Measurements from ENCODE around the gene CDC42EP3.

CDC42EP3 gene

DNA sequence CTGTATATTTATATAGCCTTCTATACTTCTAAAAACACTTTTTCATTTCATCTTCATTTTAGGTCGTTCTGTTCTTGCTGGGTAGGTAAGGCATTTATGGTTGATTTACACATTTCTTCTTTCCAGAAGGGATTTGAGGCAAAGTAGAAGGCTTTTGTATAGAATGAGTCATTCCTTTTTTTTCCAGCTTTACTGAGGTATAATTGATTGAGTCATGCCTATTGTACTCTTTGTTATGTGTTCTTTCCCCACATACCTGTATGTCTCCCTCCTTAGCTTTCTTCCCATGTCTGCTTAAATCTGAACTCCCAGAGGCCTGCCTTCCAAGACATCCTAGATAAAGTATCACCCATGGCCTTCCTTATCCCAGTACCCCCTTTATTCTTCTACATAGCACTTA, 4.8 kb upstream of the CDC42EP3 start:
- peak overlapping the region in 3 of 11 experiments; percentile 66 to 74 (median 72); a peak in 3 of 22 replicates for H3K27ac ChIP-seq
- peaks cover 0 to 13% (median 0%) of the 10 kb centered on the region in 11 experiments; a peak in 2 of 22 replicates for H3K9me3 ChIP-seq (replicated peaks in 1 of 11)
- no peak overlapping the region for H3K4me3 ChIP-seq
- peaks cover 28 to 58% (median 45%) of the 10 kb centered on the region in 10 experiments for H3K4me1 ChIP-seq
- no peak for TF ChIP-seq Cebpa-rat (IDR thresholded peaks at IDR 0.05)
- H3K4me2 ChIP-seq = peak overlapping the region in 4 of 11 experiments; percentile 68 to 85 (median 78); a peak in 6 of 22 replicates
- peaks cover 0 to under 1% (median 0%) of the 10 kb centered on the region in 11 experiments; a peak in 3 of 22 replicates for H4K20me1 ChIP-seq
- no peaks in the 10 kb centered on the region for H3K36me3 ChIP-seq
- H3K9ac ChIP-seq = no peak overlapping the region
- peaks cover 0 to 1% (median 0%) of the 10 kb centered on the region in 11 experiments; a peak in 5 of 22 replicates for H3K27me3 ChIP-seq

DNA sequence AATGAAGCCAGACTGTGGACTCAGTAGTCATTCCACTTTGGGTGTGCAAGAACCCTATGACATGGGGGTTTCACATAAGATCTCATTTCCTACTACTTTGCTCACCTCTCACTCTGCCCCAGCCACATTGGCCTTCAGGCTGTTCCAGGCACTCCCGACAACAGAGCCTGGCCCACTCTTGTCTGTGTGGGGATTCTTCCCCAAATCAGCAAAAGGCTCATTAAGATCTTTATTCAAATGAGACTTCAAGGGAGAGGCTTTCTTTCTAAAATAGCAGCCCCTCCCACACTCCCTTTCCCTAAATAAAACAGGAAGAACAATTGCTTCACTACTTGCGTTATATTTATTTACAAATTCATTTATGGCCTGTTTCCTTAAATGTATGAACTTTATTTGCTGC, 3.5 kb upstream of the CDC42EP3 start:
- H3K27ac ChIP-seq = peak overlapping the region in 9 of 11 experiments; percentile 32 to 74 (median 65); a peak in 16 of 22 replicates
- peak overlapping the region in 7 of 11 experiments; percentile 5 to 67 (median 49); a peak in 9 of 22 replicates for H3K9ac ChIP-seq
- peak overlapping the region in 10 of 11 experiments; percentile 44 to 85 (median 74); a peak in 20 of 22 replicates for H3K4me2 ChIP-seq
- H4K20me1 ChIP-seq = peaks cover 5 to 14% (median 13%) of the 10 kb centered on the region in 11 experiments; a peak in 18 of 22 replicates
- H3K4me1 ChIP-seq = peaks cover 41 to 58% (median 48%) of the 10 kb centered on the region in 10 experiments
- peaks cover 0 to 14% (median 6%) of the 10 kb centered on the region in 11 experiments; a peak in 9 of 22 replicates for H3K27me3 ChIP-seq
- TF ChIP-seq Cebpa-rat (IDR thresholded peaks at IDR 0.05) = no peak
- H3K36me3 ChIP-seq = peaks cover 0 to 5% (median 0%) of the 10 kb centered on the region in 11 experiments; a peak in 1 of 22 replicates
- H3K4me3 ChIP-seq = no peak overlapping the region
- peaks cover 0 to 7% (median 0%) of the 10 kb centered on the region in 11 experiments; a peak in 2 of 22 replicates for H3K9me3 ChIP-seq (replicated peaks in 1 of 11)

DNA sequence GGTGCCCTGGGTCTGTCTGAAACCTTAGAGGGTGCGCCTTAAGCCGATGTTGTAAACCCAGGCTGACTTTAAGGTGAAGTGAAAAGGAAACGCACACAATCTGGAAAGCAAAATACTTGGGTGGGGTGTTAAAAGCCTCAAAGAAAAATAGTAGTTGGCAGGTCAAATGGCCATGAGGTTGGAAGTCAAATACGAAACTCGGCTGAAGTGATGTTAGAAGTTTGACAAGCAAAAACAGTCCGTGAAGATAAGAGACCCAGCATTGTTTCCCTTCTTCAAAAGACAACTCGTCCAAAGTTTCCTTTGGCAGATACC, 1.4 kb upstream of the CDC42EP3 start:
- Histone ChIP-seq H3K27me3 (peaks cover 0 to 21% (median 6%) of the 10 kb centered on the region in 11 experiments; a peak in 9 of 22 replicates), H3K4me3 (peak overlapping the region; percentile 80 to 96 (median 92)), H3K4me2 (peak overlapping the region; percentile 74 to 98 (median 89)), H4K20me1 (peaks cover 27 to 35% (median 34%) of the 10 kb centered on the region in 11 experiments), H3K4me1 (peaks cover 51 to 74% (median 68%) of the 10 kb centered on the region in 10 experiments), H3K9ac (peak overlapping the region; percentile 92 to 97 (median 95)), H3K9me3 (replicated peaks in 1 of 11) (no peaks in the 10 kb centered on the region), H3K27ac (peak overlapping the region; percentile 85 to 98 (median 95); a peak in 21 of 22 replicates), H3K36me3 (peaks cover 0 to 26% (median 9%) of the 10 kb centered on the region in 11 experiments; a peak in 11 of 22 replicates)
- no peak for TF ChIP-seq Cebpa-rat (IDR thresholded peaks at IDR 0.05)

DNA sequence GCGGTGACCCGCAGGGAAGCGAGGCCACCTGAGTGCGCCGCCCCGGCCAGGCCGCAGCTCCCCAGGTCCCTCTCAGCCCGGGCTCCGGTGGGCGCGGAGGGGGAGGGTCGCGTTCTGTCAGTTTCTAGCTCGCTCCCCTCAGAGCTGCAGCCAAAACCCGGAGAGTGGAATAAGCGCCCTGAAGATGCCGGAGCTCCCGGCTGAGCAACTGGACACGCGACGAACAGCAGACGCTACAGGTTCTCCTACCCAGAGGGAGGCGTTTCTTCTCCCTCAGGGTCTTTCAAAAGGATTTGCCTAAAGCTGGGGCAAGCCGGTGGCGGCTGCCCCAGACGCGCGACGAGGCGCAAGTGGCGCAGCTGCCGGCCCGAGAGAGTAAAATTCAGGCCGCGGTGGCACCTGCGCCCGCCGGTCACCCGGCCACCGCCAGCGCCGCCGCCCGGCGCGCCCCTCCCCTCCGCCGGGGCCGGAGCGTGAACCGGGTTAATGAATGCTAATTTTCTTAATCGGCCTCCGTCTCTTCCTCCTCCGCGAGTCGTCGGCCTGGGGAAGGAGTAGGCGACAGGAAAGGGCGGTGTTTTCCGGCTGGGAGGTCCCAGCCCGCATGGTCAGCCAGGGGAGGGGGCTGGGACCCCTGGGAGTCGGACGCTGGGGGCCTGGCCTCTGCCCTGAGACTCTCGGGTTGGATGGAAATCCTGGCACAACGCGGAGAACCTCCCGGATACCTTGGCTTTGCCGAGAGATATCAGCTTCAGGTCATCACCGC, 845 bp upstream of the CDC42EP3 start:
- Histone ChIP-seq H3K4me3 (peak overlapping the region; percentile 80 to 96 (median 92)), H3K27ac (peak overlapping the region; percentile 85 to 98 (median 95)), H3K9ac (peak overlapping the region; percentile 92 to 97 (median 95)), H3K4me2 (peak overlapping the region; percentile 74 to 98 (median 89)), H3K36me3 (peaks cover 0 to 31% (median 15%) of the 10 kb centered on the region in 11 experiments; a peak in 14 of 22 replicates), H4K20me1 (peaks cover 32 to 40% (median 39%) of the 10 kb centered on the region in 11 experiments), H3K9me3 (replicated peaks in 1 of 11) (no peaks in the 10 kb centered on the region), H3K27me3 (peaks cover 0 to 21% (median 6%) of the 10 kb centered on the region in 11 experiments; a peak in 9 of 22 replicates), H3K4me1 (peaks cover 57 to 75% (median 69%) of the 10 kb centered on the region in 10 experiments)
- TF ChIP-seq Cebpa-rat (IDR thresholded peaks at IDR 0.05) = no peak

DNA sequence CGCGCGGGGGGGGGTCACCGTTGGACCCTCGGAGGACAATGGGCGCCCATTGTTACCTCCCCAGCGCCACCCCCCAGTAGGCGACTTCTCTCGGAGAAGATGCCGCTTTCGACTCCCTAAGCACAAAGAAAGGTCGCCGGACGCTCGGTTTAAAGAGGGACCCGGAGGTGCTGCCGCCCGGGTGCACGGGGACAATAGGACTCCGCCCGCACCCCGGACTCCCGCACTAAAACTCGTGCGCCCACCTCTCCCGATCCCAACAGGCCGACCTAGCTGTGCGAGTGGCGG, 318 bp upstream of the CDC42EP3 start:
- peaks cover 0 to 21% (median 6%) of the 10 kb centered on the region in 11 experiments; a peak in 9 of 22 replicates for H3K27me3 ChIP-seq

DNA sequence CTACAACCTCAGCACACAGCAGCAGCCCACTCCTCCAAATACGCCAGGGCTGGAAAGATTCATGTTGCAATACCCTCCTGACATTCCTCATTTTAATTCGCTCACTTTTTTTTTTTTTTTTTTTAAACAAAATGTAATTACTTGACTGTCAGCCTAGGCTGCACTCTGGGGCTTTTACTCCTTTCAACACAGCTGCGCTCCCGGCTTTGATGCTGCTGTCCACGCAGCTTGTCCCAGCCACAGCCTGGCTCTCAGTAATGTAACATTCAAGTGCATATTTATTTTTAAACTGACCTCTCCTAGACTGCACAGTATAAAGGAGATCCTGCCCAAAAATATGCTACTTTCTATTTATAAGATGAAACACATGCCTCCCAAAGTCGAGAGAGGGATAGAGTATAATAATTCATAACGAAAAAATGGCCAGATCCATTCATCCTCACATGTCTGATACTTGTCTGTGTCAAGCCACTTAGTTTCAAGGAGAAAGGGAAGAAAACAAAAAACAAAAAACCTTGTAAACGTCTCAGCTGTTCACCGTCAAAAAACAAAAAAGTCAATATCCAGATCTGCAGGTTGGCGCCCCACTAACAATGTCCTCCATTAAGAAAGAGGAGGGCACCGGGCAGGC, 949 bp downstream of the CDC42EP3 start:
- H4K20me1 ChIP-seq = peaks cover 50 to 58% (median 56%) of the 10 kb centered on the region in 11 experiments
- peaks cover 0 to 21% (median 6%) of the 10 kb centered on the region in 11 experiments; a peak in 9 of 22 replicates for H3K27me3 ChIP-seq
- H3K27ac ChIP-seq = peak overlapping the region; percentile 85 to 98 (median 95); a peak in 21 of 22 replicates
- peak overlapping the region; percentile 87 to 98 (median 94) for H3K4me2 ChIP-seq
- no peak for TF ChIP-seq Cebpa-rat (IDR thresholded peaks at IDR 0.05)
- no peaks in the 10 kb centered on the region for H3K9me3 ChIP-seq (replicated peaks in 1 of 11)
- H3K4me1 ChIP-seq = peaks cover 61 to 86% (median 75%) of the 10 kb centered on the region in 10 experiments
- peak overlapping the region; percentile 80 to 96 (median 92) for H3K4me3 ChIP-seq
- peaks cover 0 to 48% (median 23%) of the 10 kb centered on the region in 11 experiments; a peak in 14 of 22 replicates for H3K36me3 ChIP-seq
- peak overlapping the region; percentile 92 to 97 (median 95) for H3K9ac ChIP-seq

More for the DNA sequence above, 318 bp upstream of the CDC42EP3 start:
- peak overlapping the region; percentile 74 to 98 (median 89) for H3K4me2 ChIP-seq
- H3K9ac ChIP-seq = peak overlapping the region; percentile 92 to 97 (median 95)
- H3K4me1 ChIP-seq = peaks cover 59 to 80% (median 72%) of the 10 kb centered on the region in 10 experiments
- peak overlapping the region; percentile 85 to 98 (median 95) for H3K27ac ChIP-seq
- H3K36me3 ChIP-seq = peaks cover 0 to 37% (median 20%) of the 10 kb centered on the region in 11 experiments; a peak in 14 of 22 replicates
- no peak for TF ChIP-seq Cebpa-rat (IDR thresholded peaks at IDR 0.05)
- H3K9me3 ChIP-seq (replicated peaks in 1 of 11) = no peaks in the 10 kb centered on the region
- H4K20me1 ChIP-seq = peaks cover 37 to 46% (median 44%) of the 10 kb centered on the region in 11 experiments
- H3K4me3 ChIP-seq = peak overlapping the region; percentile 80 to 96 (median 92)

DNA sequence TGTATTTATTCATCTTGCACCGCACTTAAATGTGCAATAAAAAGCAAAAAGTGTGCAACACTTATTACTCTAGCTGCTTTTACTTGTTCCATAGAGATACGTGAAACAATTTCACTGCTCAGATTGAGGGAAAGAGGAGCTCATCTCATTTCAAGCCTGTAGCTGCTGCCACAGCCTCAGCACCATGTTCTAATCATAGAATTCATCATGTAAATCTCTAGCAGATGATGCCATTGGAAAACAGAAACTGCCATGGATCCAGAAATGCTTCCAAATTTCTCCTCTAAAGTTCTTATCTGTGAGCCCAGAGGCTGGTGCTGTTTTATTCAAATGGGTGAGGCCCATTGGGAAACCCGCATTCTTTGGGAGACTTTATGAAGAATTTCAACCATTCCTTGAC, 2.0 kb downstream of the CDC42EP3 start:
- Histone ChIP-seq H3K27ac (peak overlapping the region in 8 of 11 experiments; percentile 85 to 98 (median 96); a peak in 13 of 22 replicates), H3K9me3 (replicated peaks in 1 of 11) (no peaks in the 10 kb centered on the region), H3K4me1 (peaks cover 61 to 86% (median 72%) of the 10 kb centered on the region in 10 experiments), H3K4me2 (peak overlapping the region; percentile 87 to 98 (median 94)), H4K20me1 (peaks cover 60 to 69% (median 67%) of the 10 kb centered on the region in 11 experiments), H3K4me3 (peak overlapping the region; percentile 80 to 96 (median 92); a peak in 19 of 20 replicates), H3K27me3 (peaks cover 0 to 21% (median 6%) of the 10 kb centered on the region in 11 experiments; a peak in 9 of 22 replicates), H3K9ac (peak overlapping the region in 10 of 11 experiments; percentile 92 to 97 (median 96); a peak in 18 of 22 replicates), H3K36me3 (peaks cover 0 to 58% (median 23%) of the 10 kb centered on the region in 11 experiments; a peak in 14 of 22 replicates)
- TF ChIP-seq Cebpa-rat (IDR thresholded peaks at IDR 0.05) = no peak

DNA sequence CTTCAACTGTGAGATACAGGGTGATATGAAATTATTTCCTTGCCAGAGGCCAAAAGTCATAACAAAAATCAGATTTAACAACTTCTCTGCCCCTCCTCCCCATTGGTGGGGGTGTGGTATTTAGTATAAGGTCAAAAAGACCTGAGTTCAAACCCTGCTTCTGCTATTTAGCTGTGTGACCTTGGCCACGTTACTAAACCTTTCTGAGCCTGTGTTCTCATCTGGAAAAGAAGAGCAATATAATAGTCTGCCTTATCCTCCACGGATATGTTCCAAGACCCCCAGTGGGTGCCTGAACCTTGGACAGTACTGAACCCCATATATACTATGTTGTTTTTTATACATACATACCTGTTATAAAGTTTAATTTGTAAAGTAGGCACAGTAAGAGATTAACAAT, 3.7 kb downstream of the CDC42EP3 start:
- H3K27ac ChIP-seq = peak overlapping the region in 2 of 11 experiments; percentile 96 to 98; a peak in 3 of 22 replicates
- no peaks in the 10 kb centered on the region for H3K9me3 ChIP-seq (replicated peaks in 1 of 11)
- TF ChIP-seq Cebpa-rat (IDR thresholded peaks at IDR 0.05) = no peak
- H4K20me1 ChIP-seq = peaks cover 77 to 86% (median 84%) of the 10 kb centered on the region in 11 experiments
- peaks cover 54 to 81% (median 70%) of the 10 kb centered on the region in 10 experiments for H3K4me1 ChIP-seq
- H3K36me3 ChIP-seq = peaks cover 10 to 76% (median 35%) of the 10 kb centered on the region in 11 experiments; a peak in 20 of 22 replicates
- H3K4me3 ChIP-seq = peak overlapping the region in 5 of 10 experiments; percentile 80 to 96 (median 95); a peak in 9 of 20 replicates
- H3K4me2 ChIP-seq = peak overlapping the region; percentile 69 to 97 (median 93); a peak in 20 of 22 replicates
- peaks cover 0 to 21% (median 6%) of the 10 kb centered on the region in 11 experiments; a peak in 9 of 22 replicates for H3K27me3 ChIP-seq
- H3K9ac ChIP-seq = peak overlapping the region in 5 of 11 experiments; percentile 34 to 97 (median 96); a peak in 8 of 22 replicates
